ES-I3 (cell line): ENCODE measurements around the gene OAS2.

ENCODE experiments used
- H3K36me3 ChIP-seq: 2 replicates; pipeline ENCODE4 v1.6.1; 2013; ENCODE audit warnings: mild to moderate bottlenecking, low read length, control low read depth, moderate library complexity; ENCODE audit not compliant: insufficient read depth
- H3K4me1 ChIP-seq: 2 replicates; pipeline ENCODE4 v1.6.1; 2013; ENCODE audit warnings: mild to moderate bottlenecking, control low read depth, low read length; ENCODE audit not compliant: insufficient read depth
- H3K9ac ChIP-seq: 2 replicates; pipeline ENCODE4 v1.6.1; 2013; ENCODE audit warnings: low read depth, mild to moderate bottlenecking, low read length, moderate library complexity
- H3K9me3 ChIP-seq: 2 replicates; pipeline ENCODE4 v1.6.1; 2013; ENCODE audit warnings: mild to moderate bottlenecking, low read length, moderate library complexity; ENCODE audit not compliant: control insufficient read depth, insufficient read depth

Gene OAS2

GRCh38 chr12:112965643-112966042, 12.7 kb upstream of the OAS2 start:
- no peak overlapping the region for H3K9ac ChIP-seq
- H3K36me3 ChIP-seq = no peaks in the 10 kb centered on the region
- H3K9me3 ChIP-seq = no peaks in the 10 kb centered on the region
- no peaks in the 10 kb centered on the region for H3K4me1 ChIP-seq

GRCh38 chr12:112967306-112967705, 11.0 kb upstream of the OAS2 start:
- no peaks in the 10 kb centered on the region for H3K36me3 ChIP-seq

GRCh38 chr12:112967858-112968257, 10.5 kb upstream of the OAS2 start:
- H3K36me3 ChIP-seq = no peaks in the 10 kb centered on the region

More at GRCh38 chr12:112967306-112967705, 11.0 kb upstream of the OAS2 start:
- no peaks in the 10 kb centered on the region for H3K4me1 ChIP-seq
- H3K9me3 ChIP-seq = no peaks in the 10 kb centered on the region
- H3K9ac ChIP-seq = no peak overlapping the region

GRCh38 chr12:112969547-112970306, 8.6 kb upstream of the OAS2 start:
- Histone ChIP-seq H3K36me3 (no peaks in the 10 kb centered on the region), H3K9ac (no peak overlapping the region), H3K4me1 (no peaks in the 10 kb centered on the region), H3K9me3 (no peaks in the 10 kb centered on the region)

More at GRCh38 chr12:112967858-112968257, 10.5 kb upstream of the OAS2 start:
- H3K9ac ChIP-seq = no peak overlapping the region
- H3K9me3 ChIP-seq = no peaks in the 10 kb centered on the region
- H3K4me1 ChIP-seq = no peaks in the 10 kb centered on the region

GRCh38 chr12:112970391-112970790, 7.9 kb upstream of the OAS2 start:
- no peaks in the 10 kb centered on the region for H3K36me3 ChIP-seq
- H3K4me1 ChIP-seq = no peaks in the 10 kb centered on the region
- no peaks in the 10 kb centered on the region for H3K9me3 ChIP-seq
- H3K9ac ChIP-seq = no peak overlapping the region

- H3K4me1 ChIP-seq = no peaks in the 10 kb centered on the region
- no peak overlapping the region for H3K9ac ChIP-seq
- H3K9me3 ChIP-seq = no peaks in the 10 kb centered on the region
- no peaks in the 10 kb centered on the region for H3K36me3 ChIP-seq
These were observed 7.1 kb upstream of the OAS2 start for GRCh38 chr12:112971248-112971647.

- no peaks in the 10 kb centered on the region; the same call in 1 of the 2 replicates for H3K4me1 ChIP-seq
- no peaks in the 10 kb centered on the region for H3K9me3 ChIP-seq
- H3K9ac ChIP-seq = no peak overlapping the region
- H3K36me3 ChIP-seq = no peaks in the 10 kb centered on the region
These were observed 5.1 kb upstream of the OAS2 start for GRCh38 chr12:112973011-112973735.

GRCh38 chr12:112973818-112974231, 4.5 kb upstream of the OAS2 start:
- no peak overlapping the region for H3K9ac ChIP-seq
- no peaks in the 10 kb centered on the region; the same call in 1 of the 2 replicates for H3K4me1 ChIP-seq
- H3K9me3 ChIP-seq = no peaks in the 10 kb centered on the region
- no peaks in the 10 kb centered on the region for H3K36me3 ChIP-seq

GRCh38 chr12:112974904-112975303, 3.4 kb upstream of the OAS2 start:
- Histone ChIP-seq H3K9ac (no peak overlapping the region), H3K9me3 (no peaks in the 10 kb centered on the region), H3K4me1 (no peaks in the 10 kb centered on the region; the same call in 1 of the 2 replicates), H3K36me3 (no peaks in the 10 kb centered on the region)

- Histone ChIP-seq H3K36me3 (no peaks in the 10 kb centered on the region), H3K4me1 (no peaks in the 10 kb centered on the region; the same call in 1 of the 2 replicates), H3K9ac (no peak overlapping the region), H3K9me3 (no peaks in the 10 kb centered on the region; the same call in 1 of the 2 replicates)
These were observed 1.2 kb upstream of the OAS2 start for GRCh38 chr12:112977139-112977538.

- Histone ChIP-seq H3K4me1 (no peaks in the 10 kb centered on the region; the same call in 1 of the 2 replicates), H3K36me3 (no peaks in the 10 kb centered on the region), H3K9me3 (no peaks in the 10 kb centered on the region; the same call in none of the 2 replicates), H3K9ac (no peak overlapping the region)
These were observed 678 bp upstream of the OAS2 start for GRCh38 chr12:112977641-112978040.

GRCh38 chr12:112979041-112979680, 842 bp downstream of the OAS2 start:
- Histone ChIP-seq H3K36me3 (no peaks in the 10 kb centered on the region), H3K9me3 (no peaks in the 10 kb centered on the region; the same call in none of the 2 replicates), H3K9ac (no peak overlapping the region), H3K4me1 (no peaks in the 10 kb centered on the region; the same call in 1 of the 2 replicates)

- no peaks in the 10 kb centered on the region; the same call in 1 of the 2 replicates for H3K4me1 ChIP-seq
- H3K36me3 ChIP-seq = no peaks in the 10 kb centered on the region
- no peaks in the 10 kb centered on the region; the same call in none of the 2 replicates for H3K9me3 ChIP-seq
- H3K9ac ChIP-seq = no peak overlapping the region
These were observed 2.3 kb downstream of the OAS2 start for GRCh38 chr12:112980491-112981158.
